NCI-H446 treated with DMSO at 0.1 percent for 48 hours (cell line): ENCODE results near the gene NUDT13.
"Not testable (repeated sequence)": the region's sequence is repeated elsewhere in the genome, so short reads cannot be mapped to it uniquely, and the experiment has no call there.

ENCODE experiments used
- DNase-seq: peaks from one replicate; lab custom pipeline; 2025; lab: John Stamatoyannopoulos, UW

Gene NUDT13

DNA sequence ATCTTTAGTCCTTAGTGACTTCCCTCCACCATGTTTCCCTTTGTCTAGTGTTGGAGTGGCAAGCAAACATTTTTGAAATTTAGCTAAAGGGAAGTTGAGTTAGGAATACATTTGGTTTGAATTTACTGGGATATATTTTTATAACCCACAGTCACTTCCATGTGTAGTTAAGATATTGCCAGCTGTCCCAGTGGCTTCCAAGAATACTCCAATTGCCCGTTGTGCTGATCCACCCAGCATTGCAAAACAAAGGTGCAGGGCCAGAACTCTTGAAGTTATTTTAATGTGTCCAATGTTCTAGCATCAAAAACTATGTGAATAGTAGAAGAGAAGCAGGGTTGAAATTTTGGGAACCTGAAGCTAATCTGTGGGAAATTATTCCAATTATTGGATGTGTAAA is 11.1 kb upstream of the NUDT13 start:
- no peak for DNase-seq

- no peak for DNase-seq
Observed at GRCh38 chr10:73106301-73106700, 4.0 kb upstream of the NUDT13 start.

DNA sequence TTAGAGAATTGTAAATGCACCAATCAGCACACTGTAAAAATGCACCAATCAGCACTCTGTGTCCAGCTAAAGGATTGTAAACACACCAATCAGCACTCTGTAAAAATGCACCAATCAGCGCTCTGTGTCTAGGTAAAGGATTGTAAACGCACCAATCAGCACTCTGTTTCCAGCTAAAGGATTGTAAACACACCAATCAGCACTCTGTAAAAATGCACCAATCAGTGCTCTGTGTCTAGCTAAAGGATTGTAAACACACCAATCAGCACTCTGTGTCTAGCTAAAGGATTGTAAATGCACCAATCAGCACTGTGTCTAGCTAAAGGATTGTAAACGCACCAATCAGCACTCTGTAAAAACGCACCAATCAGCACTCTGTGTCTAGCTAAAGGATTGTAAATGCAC is 1.0 kb upstream of the NUDT13 start:
- not testable (repeated sequence) for DNase-seq

- DNase-seq, result not testable (repeated sequence)
Observed at GRCh38 chr10:73112032-73112431, 1.8 kb downstream of the NUDT13 start.

DNA sequence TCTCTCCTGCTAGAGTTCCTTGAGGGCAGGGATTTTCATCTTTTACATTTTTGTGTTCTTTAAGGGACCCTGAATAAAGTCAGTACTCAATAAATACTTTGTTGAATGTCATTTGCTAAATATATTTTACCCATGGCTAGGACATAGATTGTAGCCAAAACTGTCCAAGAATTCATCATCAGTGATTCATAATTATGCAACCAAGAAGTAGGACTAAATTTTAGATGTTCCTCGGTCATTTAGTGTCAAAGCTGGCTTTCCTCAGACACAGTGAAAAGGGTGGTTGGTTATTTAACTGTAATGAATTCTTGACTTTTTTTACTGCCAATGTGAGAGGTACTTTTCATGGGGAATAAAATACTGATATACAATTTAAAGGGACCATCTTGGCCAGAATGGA is 3.3 kb downstream of the NUDT13 start:
- DNase-seq, result no peak

GRCh38 chr10:73116017-73116416 is 5.8 kb downstream of the NUDT13 start:
- no peak for DNase-seq

- DNase-seq, result no peak
Observed at GRCh38 chr10:73117976-73118743, 7.9 kb downstream of the NUDT13 start.

- no peak for DNase-seq
Observed at GRCh38 chr10:73119457-73119856, 9.2 kb downstream of the NUDT13 start.

DNA sequence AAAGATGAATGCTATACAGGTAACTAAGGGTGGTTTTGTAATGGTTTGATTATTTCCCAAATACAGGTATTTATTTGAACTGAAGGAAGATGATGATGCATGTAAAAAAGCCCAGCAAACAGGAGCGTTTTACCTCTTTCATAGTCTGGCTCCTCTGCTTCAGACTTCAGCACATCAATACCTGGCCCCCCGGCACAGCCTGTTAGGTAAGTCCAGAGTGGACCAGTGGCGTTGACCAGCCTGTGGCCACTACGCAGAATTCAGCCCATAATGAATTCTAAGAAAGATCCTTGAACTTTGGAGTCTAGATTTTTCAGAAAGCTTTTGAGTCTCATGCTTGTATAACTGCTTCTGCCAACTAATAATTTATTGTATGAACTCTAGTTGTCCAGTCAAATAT is 9.7 kb downstream of the NUDT13 start:
- DNase-seq, result no peak

DNA sequence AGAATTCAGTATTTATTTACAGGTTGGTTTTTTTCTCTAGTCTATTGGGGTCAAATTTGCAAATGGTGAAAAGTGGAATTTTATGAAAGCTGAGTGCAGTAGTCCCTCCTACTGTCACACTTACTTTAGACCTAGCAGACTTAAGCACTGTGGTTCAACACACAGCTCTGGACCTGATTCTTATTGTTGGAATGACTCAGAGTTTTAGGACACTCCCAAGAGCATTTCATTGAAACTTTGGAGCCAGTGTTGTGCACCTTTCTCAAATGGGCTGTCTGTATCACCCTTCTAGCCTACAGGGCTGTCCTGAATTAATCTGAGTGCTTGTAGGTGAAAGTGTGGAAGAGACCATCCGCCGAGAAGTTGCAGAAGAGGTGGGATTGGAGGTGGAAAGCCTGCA is 16.1 kb downstream of the NUDT13 start:
- DNase-seq, result no peak

DNA sequence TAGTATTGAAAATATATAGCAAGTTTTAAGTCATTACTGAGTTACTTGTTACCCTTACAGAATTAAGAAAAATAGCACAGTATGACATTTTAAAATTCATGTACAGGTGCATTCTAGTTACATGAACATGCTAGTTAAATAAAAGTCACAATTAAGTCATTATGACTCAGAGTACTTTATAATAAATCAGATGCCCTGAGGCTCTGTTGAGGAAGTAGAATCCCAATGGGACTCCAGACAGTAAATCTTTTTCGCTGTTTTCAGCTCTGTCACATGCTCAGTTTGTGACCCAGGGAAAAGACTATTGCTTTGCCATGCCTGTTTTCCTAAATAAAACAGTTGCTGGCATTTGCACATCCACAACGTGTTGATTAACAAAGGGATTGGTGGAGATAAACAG is 21.0 kb downstream of the NUDT13 start:
- DNase-seq, result no peak

GRCh38 chr10:73131913-73132686 is 21.8 kb downstream of the NUDT13 start:
- no peak for DNase-seq

- DNase-seq, result no peak
Observed at GRCh38 chr10:73134727-73135126, 24.5 kb downstream of the NUDT13 start.

- no peak for DNase-seq
Observed at GRCh38 chr10:73136627-73137026, 26.4 kb downstream of the NUDT13 start.

GRCh38 chr10:73139251-73139650 is 29.0 kb downstream of the NUDT13 start:
- DNase-seq, result no peak

GRCh38 chr10:73141603-73142002 is 31.3 kb downstream of the NUDT13 start:
- DNase-seq, result no peak

GRCh38 chr10:73150633-73151413 is 40.6 kb downstream of the NUDT13 start:
- not testable (repeated sequence) for DNase-seq

DNA sequence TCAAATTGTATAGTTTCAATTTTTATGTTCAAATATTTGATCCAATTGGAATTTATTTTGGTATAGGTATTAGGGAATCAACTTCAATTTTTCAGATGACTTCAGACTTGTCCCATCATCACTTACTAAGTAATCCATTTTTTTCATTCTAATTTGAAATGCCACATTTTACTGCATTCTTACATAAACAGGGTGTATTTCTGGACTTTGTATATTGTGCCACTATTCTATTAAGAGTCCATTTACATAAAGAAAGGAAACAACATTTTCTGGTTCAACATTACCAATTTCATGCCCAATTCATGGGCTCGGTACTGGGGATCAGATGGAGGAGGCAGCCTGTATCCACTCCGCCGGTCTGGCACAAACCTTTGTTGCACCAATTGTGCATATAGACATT is 41.8 kb downstream of the NUDT13 start:
- no peak for DNase-seq

DNA sequence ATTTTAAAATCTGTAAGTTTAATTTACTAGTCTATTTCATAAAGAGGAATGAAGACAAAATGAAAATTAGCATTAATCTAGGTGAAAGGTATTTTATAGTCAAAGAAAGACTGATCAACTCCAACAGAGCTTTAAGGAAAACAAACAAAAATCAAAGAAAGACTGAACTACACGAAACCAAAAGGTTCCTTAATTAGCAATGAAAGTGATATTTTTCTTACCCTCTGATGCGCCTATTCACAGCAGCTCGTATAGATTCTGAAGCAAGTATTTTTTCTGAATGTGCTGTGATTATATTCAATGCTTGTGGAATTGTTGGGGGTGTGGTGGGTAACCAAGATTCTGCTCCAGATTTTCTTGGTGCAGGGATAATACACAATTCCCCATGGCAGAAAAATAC is 45.8 kb downstream of the NUDT13 start:
- no peak for DNase-seq

- peak; percentile 18 for DNase-seq
Observed at GRCh38 chr10:73159038-73159648, 48.9 kb downstream of the NUDT13 start.

GRCh38 chr10:73161079-73161478 is 50.8 kb downstream of the NUDT13 start:
- no peak for DNase-seq

GRCh38 chr10:73161662-73162061 is 51.4 kb downstream of the NUDT13 start:
- no peak for DNase-seq
